Neural progenitor cell (in vitro differentiated cells): ENCODE data around the gene PRDM16.

Experiments
- CTCF ChIP-seq: fragments of 200-600 bp; sonication (generic); IDR thresholded peaks from 2 replicates; pipeline ENCODE4 v1.5.1; 2017; ENCODE audit warnings: antibody characterized with exemption, mild to moderate bottlenecking
- EZH2 ChIP-seq: fragments of 200-600 bp; sonication (generic); IDR thresholded peaks from 2 replicates; pipeline ENCODE4 v1.6.1; 2017; ENCODE audit warnings: antibody characterized with exemption, mild to moderate bottlenecking, moderate library complexity

- TF ChIP-seq EZH2 (no peak), CTCF (no peak)
Measured at GRCh38 chr1:3483380-3483779, 414.4 kb downstream of the PRDM16 start.
